Suprapubic skin (tissue), 3 donors: Measurements from ENCODE around the gene CREB5.

Experiments
- EP300 ChIP-seq: sonication (generic); formaldehyde crosslinking; IDR thresholded peaks from one replicate; pipeline ENCODE4 v1.6.1; 2017; ENCODE audit warnings: antibody characterized with exemption
- POLR2A ChIP-seq, 2 donors: fragments of 450-650 bp; IDR thresholded peaks; one replicate each; pipeline ENCODE4 v1.6.1; 2017; ENCODE audit warnings: antibody characterized with exemption in 2 of 2, mild to moderate bottlenecking in 2 of 2, moderate library complexity in 2 of 2
- TF ChIP-seq, protein P1 (sequence below), 2 donors: fragments of 200-600 bp in 1 of 2; fragments of 450-650 bp in 1 of 2; sonication (generic) in 1 of 2; IDR thresholded peaks; one replicate each; pipeline ENCODE4 v1.5.1; 2016 to 2019; ENCODE audit warnings: antibody characterized with exemption in 2 of 2, mild to moderate bottlenecking in 1 of 2, moderate library complexity in 1 of 2

DNA sequence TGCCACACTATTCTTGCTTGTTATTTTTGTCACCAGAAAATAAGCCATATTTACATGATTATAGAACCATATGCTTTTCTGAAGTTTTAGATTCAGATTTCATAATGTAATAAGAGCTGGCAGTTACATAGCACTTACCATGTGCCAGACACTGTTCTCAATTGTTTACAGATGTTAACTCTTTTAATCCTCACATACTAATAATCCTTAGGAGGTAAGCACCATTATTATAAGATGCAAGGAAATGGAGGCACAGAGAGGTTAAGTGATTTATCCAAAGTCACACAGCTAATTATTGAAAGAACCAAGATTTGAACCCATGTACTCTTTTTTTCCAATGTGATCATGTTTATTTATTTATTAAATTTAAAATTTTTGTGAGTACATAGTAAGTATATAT, 57.2 kb downstream of the CREB5 start:
- no peak for TF ChIP-seq POLR2A (IDR thresholded peaks at IDR 0.05)
- no peak for TF ChIP-seq EP300
- TF ChIP-seq, protein P1, sequence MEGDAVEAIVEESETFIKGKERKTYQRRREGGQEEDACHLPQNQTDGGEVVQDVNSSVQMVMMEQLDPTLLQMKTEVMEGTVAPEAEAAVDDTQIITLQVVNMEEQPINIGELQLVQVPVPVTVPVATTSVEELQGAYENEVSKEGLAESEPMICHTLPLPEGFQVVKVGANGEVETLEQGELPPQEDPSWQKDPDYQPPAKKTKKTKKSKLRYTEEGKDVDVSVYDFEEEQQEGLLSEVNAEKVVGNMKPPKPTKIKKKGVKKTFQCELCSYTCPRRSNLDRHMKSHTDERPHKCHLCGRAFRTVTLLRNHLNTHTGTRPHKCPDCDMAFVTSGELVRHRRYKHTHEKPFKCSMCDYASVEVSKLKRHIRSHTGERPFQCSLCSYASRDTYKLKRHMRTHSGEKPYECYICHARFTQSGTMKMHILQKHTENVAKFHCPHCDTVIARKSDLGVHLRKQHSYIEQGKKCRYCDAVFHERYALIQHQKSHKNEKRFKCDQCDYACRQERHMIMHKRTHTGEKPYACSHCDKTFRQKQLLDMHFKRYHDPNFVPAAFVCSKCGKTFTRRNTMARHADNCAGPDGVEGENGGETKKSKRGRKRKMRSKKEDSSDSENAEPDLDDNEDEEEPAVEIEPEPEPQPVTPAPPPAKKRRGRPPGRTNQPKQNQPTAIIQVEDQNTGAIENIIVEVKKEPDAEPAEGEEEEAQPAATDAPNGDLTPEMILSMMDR (IDR thresholded peaks at IDR 0.05), result no peak
